OCI-LY1 (cell line): ENCODE data around the gene KIAA0319L.

ENCODE experiments used
- H2AFZ ChIP-seq: fragments of 200-600 bp; sonication (generic), shearing (Covaris generic); 2 replicates; pipeline ENCODE4 v1.6.0; 2014; ENCODE audit warnings: antibody characterized with exemption, mild to moderate bottlenecking, low read length
- H3F3A ChIP-seq: fragments of 200-600 bp; sonication (generic), shearing (Covaris generic); 2 replicates; pipeline ENCODE4 v1.6.0; 2014; ENCODE audit warnings: mild to moderate bottlenecking, antibody characterized with exemption, low read length, moderate library complexity; ENCODE audit not compliant: insufficient read depth
- H3K27ac ChIP-seq: fragments of 200-600 bp; sonication (generic); 2 replicates; pipeline ENCODE4 v1.5.1; 2014; ENCODE audit warnings: low read length, mixed run types, mild to moderate bottlenecking, low read depth; ENCODE audit not compliant: poor library complexity, severe bottlenecking
- H3K27me3 ChIP-seq: fragments of 200-600 bp; sonication (generic); 2 replicates; pipeline ENCODE4 v1.6.0; 2014; ENCODE audit warnings: antibody characterized with exemption, mild to moderate bottlenecking, low read length, moderate library complexity; ENCODE audit not compliant: insufficient read depth
- H3K36me3 ChIP-seq: fragments of 200-600 bp; sonication (generic); 2 replicates; pipeline ENCODE4 v1.6.1; 2014; ENCODE audit warnings: mild to moderate bottlenecking, antibody characterized with exemption, low read length, moderate library complexity, mixed read lengths; ENCODE audit not compliant: insufficient read depth
- H3K4me1 ChIP-seq: fragments of 200-600 bp; sonication (generic); 2 replicates; pipeline ENCODE4 v1.5.1; 2014; ENCODE audit warnings: mild to moderate bottlenecking, low read length, moderate library complexity; ENCODE audit not compliant: insufficient read depth, severe bottlenecking
- H3K4me2 ChIP-seq: fragments of 200-600 bp; sonication (generic), shearing (Covaris generic); 2 replicates; pipeline ENCODE4 v1.6.1; 2014; ENCODE audit warnings: low read length
- H3K4me3 ChIP-seq: fragments of 200-600 bp; sonication (generic); 2 replicates; pipeline ENCODE4 v1.5.1; 2014; ENCODE audit warnings: low read length, low read depth, mild to moderate bottlenecking, mixed read lengths; ENCODE audit not compliant: poor library complexity, severe bottlenecking
- H3K79me2 ChIP-seq: fragments of 200-600 bp; shearing (Covaris generic); 2 replicates; pipeline ENCODE4 v1.6.1; 2016; ENCODE audit warnings: mixed run types, low read length, mixed read lengths; ENCODE audit not compliant: insufficient read depth
- H3K9ac ChIP-seq: fragments of 200-600 bp; sonication (generic), shearing (Covaris generic); 2 replicates; pipeline ENCODE4 v1.6.1; 2014; ENCODE audit warnings: mild to moderate bottlenecking, low read length, mixed read lengths
- H3K9me2 ChIP-seq: fragments of 200-600 bp; sonication (generic), shearing (Covaris generic); 2 replicates; pipeline ENCODE4 v1.6.1; 2014; ENCODE audit warnings: low read depth, mild to moderate bottlenecking, low read length, mixed read lengths
- H3K9me3 ChIP-seq: fragments of 200-600 bp; shearing (Covaris generic); 2 replicates; pipeline ENCODE4 v1.6.1; 2014; ENCODE audit warnings: low read length, mixed read lengths
- H4K20me1 ChIP-seq: fragments of 200-600 bp; sonication (generic), shearing (Covaris generic); 2 replicates; pipeline ENCODE4 v1.6.0; 2016; ENCODE audit warnings: mild to moderate bottlenecking, low read length; ENCODE audit not compliant: insufficient read depth
- CTCF ChIP-seq: fragments of 200-600 bp; sonication (generic), shearing (Covaris generic); IDR thresholded peaks from 2 replicates; pipeline ENCODE4 v1.5.1; 2017; ENCODE audit warnings: mild to moderate bottlenecking, antibody characterized with exemption, low read length, moderate library complexity, mixed read lengths
- EZH2 ChIP-seq: fragments of 200-600 bp; sonication (generic), shearing (Covaris generic); IDR thresholded peaks from 2 replicates; pipeline ENCODE4 v1.8.0; 2017; ENCODE audit warnings: borderline replicate concordance, mixed run types, mild to moderate bottlenecking, antibody characterized with exemption, low read length, moderate library complexity, mixed read lengths

Gene KIAA0319L

DNA sequence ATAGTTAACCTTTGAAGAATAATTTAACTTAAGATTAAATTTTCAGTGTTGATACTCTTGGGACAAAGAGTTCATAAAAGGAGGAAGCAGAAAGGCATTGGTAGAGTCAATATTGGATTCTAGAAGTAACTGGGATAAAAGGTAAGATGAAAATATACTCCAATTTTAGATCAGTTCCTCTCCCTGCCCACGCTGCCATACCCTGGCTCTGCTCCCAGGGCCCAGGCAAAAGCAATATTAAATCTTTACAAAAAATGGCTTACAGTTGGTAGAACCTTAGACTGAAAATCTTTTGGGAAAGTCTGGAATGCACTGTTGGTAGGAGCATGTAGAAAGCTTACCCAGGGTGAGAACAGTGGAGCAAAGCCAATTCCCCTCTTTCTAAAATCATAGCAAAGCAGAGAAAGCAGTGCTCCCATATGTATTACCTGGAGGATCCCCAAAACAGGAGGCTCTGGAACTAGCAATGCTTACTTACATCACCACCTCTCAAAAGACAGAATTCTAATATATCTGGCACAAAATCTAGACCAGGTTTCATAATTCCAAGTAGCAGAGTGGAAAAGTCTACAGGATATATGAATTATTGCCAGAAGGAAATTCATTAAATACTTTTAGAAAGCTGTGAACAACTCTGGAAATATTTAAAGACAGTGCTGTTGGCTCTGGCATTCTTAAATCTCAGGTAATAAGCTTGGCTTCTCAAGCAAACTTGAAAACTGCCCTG, 24.5 kb downstream of the KIAA0319L start:
- no peak overlapping the region for H3K4me3 ChIP-seq
- peaks cover 26% of the 10 kb centered on the region for H3K9me3 ChIP-seq
- no peak overlapping the region for H3K9ac ChIP-seq
- H3K79me2 ChIP-seq, result no peaks in the 10 kb centered on the region
- TF ChIP-seq CTCF, result no peak
- no peak for TF ChIP-seq EZH2
- no peak overlapping the region for H3K27ac ChIP-seq
- peaks cover 16% of the 10 kb centered on the region for H3K4me1 ChIP-seq
- no peaks in the 10 kb centered on the region for H3K27me3 ChIP-seq
- H2AFZ ChIP-seq, result no peak overlapping the region
- H3F3A ChIP-seq, result no peaks in the 10 kb centered on the region
- peaks cover 34% of the 10 kb centered on the region for H3K36me3 ChIP-seq
- H3K9me2 ChIP-seq, result no peaks in the 10 kb centered on the region
- no peak overlapping the region for H3K4me2 ChIP-seq
- H4K20me1 ChIP-seq, result no peaks in the 10 kb centered on the region

- TF ChIP-seq EZH2, result no peak
- TF ChIP-seq CTCF, result no peak
- Histone ChIP-seq H3K4me1 (peaks cover 3% of the 10 kb centered on the region), H2AFZ (no peak overlapping the region), H3K9me2 (no peaks in the 10 kb centered on the region), H3K4me2 (no peak overlapping the region), H3K79me2 (no peaks in the 10 kb centered on the region), H3K27me3 (no peaks in the 10 kb centered on the region), H3K36me3 (peaks cover 34% of the 10 kb centered on the region), H3K27ac (no peak overlapping the region), H3K9ac (no peak overlapping the region), H3F3A (no peaks in the 10 kb centered on the region), H4K20me1 (no peaks in the 10 kb centered on the region), H3K9me3 (peaks cover 26% of the 10 kb centered on the region), H3K4me3 (no peak overlapping the region)
Observed at GRCh38 chr1:35531368-35531767, 25.8 kb downstream of the KIAA0319L start.

- Histone ChIP-seq H3K4me3 (no peak overlapping the region), H3K9me3 (peaks cover 26% of the 10 kb centered on the region), H3K27me3 (no peaks in the 10 kb centered on the region), H3K27ac (no peak overlapping the region), H2AFZ (no peak overlapping the region), H3K9me2 (no peaks in the 10 kb centered on the region), H3K4me1 (no peaks in the 10 kb centered on the region), H3F3A (no peaks in the 10 kb centered on the region), H3K4me2 (no peak overlapping the region), H4K20me1 (no peaks in the 10 kb centered on the region), H3K9ac (no peak overlapping the region), H3K36me3 (peaks cover 34% of the 10 kb centered on the region), H3K79me2 (no peaks in the 10 kb centered on the region)
- TF ChIP-seq CTCF (no peak), EZH2 (no peak)
Observed at GRCh38 chr1:35530946-35531345, 26.3 kb downstream of the KIAA0319L start.
